Nephron (organoid): Measurements from ENCODE around the gene FOXO3.

ENCODE experiments used
- H3K27ac Mint-ChIP-seq, 3 experiments: 2 replicates each; pipeline ENCODE4 v1.8.0; 2020; ENCODE audit warnings: mixed read lengths in 3 of 3, mild to moderate bottlenecking in 2 of 3, moderate library complexity in 1 of 3
- H3K27me3 Mint-ChIP-seq: 2 replicates; pipeline ENCODE4 v1.8.0; 2021; ENCODE audit warnings: low read depth, mild to moderate bottlenecking, moderate library complexity, mixed read lengths
- H3K36me3 Mint-ChIP-seq: 2 replicates; pipeline ENCODE4 v1.8.0; 2020; ENCODE audit warnings: low read depth, mixed read lengths
- H3K4me1 Mint-ChIP-seq: 2 replicates; pipeline ENCODE4 v1.8.0; 2020; ENCODE audit warnings: mixed read lengths
- H3K4me3 Mint-ChIP-seq, 3 experiments: 2 replicates each; pipeline ENCODE4 v1.8.0; 2020; ENCODE audit warnings: mild to moderate bottlenecking in 3 of 3, mixed read lengths in 3 of 3, moderate library complexity in 2 of 3
- H3K9me3 Mint-ChIP-seq: 2 replicates; pipeline ENCODE4 v1.8.0; 2020; ENCODE audit warnings: mixed read lengths
- CTCF ChIP-seq, 3 experiments: fragments of 200-600 bp; sonication (generic); IDR thresholded peaks; one replicate each; pipeline ENCODE4 v1.5.0; 2021; ENCODE audit warnings: antibody characterized with exemption in 3 of 3; ENCODE audit not compliant: unreplicated experiment in 3 of 3

Gene FOXO3

DNA sequence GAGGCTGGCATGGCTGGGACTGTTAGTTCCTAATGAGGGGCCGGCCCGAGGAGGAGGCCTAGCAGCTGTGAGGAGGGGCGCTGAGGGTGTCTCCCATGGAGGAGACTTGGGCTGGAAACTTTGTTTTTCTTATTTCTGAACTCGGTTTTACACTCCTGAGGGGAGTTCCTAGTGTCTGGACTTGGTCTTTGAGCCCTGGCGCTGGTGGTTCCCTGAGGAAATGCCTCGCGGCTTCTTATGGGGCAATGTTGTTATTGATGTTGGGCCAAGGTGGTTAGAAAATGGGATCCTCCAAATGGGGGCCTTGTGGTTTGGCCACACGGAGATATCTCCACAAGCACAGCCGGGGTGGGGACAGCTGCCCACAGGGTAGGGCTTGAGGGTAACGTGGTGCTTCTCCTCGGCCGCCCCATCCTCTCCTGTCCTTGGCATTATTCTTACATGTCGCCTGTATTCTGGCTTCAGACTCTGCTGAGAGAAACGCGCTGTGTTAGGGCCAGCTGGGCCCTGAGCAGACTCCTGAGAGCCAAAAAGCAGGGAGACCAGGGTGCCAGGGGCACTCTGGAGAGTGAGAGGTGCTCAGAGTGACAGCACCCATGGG lies 136.9 kb downstream of the FOXO3 start:
- H3K36me3 Mint-ChIP-seq, result peaks cover 23% of the 10 kb centered on the region

DNA sequence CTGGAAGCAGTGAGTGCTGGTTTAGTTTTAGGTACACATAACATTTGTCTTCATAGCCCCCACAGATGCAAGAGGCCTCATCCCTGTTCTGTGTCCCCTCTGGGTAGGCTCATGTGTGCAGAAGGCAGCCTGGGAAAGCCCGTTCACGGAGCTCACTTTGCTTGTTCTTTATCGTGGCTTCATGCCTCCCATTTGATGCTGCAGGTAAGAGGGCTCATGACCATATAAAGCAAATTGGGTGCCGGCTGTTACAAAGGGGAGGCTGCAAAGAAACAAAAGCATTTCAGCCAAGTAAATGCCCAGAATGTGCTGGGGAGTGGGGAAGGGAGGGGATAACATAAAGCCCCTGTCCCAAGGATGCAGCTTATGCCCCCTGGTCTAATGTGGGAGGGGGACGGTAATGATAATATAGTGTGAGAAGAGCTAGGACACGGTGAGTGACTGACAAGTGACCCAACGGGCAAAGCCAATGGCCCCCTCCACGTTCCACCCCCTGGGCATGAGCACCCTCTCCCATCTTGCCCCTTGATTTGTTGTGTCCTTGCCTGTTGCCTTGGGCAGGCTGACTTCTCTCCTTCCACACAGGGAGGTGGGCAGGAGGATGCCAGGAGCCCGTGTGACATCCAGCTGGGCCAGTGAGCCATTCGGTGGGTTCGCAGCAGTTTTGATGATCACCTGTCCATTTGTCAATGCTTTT lies 138.0 kb downstream of the FOXO3 start:
- Mint-ChIP-seq H3K4me1 (peaks cover 39% of the 10 kb centered on the region), H3K27me3 (no peaks in the 10 kb centered on the region), H3K9me3 (peaks cover 25% of the 10 kb centered on the region), H3K27ac (peak overlapping the region; percentile 92 to 96 (median 93)), H3K4me3 (no peak overlapping the region), H3K36me3 (peaks cover 30% of the 10 kb centered on the region)
- no peak for TF ChIP-seq CTCF (IDR thresholded peaks at IDR 0.05; ENCODE audit: unreplicated experiment in 3 of 3)

More for the DNA sequence above, 136.9 kb downstream of the FOXO3 start:
- H3K4me1 Mint-ChIP-seq, result peaks cover 43% of the 10 kb centered on the region
- no peaks in the 10 kb centered on the region for H3K27me3 Mint-ChIP-seq
- no peak overlapping the region for H3K4me3 Mint-ChIP-seq
- TF ChIP-seq CTCF (IDR thresholded peaks at IDR 0.05; ENCODE audit: unreplicated experiment in 3 of 3), result no peak
- peaks cover 21% of the 10 kb centered on the region for H3K9me3 Mint-ChIP-seq
- H3K27ac Mint-ChIP-seq, result peak overlapping the region; percentile 69 to 93 (median 70)

- H3K27ac Mint-ChIP-seq, result peak overlapping the region; percentile 92 to 96 (median 93)
- peak overlapping the region in 2 of 3 experiments; percentile 12 to 20 for H3K4me3 Mint-ChIP-seq
- H3K36me3 Mint-ChIP-seq, result peaks cover 30% of the 10 kb centered on the region
- peaks cover 25% of the 10 kb centered on the region for H3K9me3 Mint-ChIP-seq
- no peaks in the 10 kb centered on the region for H3K27me3 Mint-ChIP-seq
- no peak for TF ChIP-seq CTCF (IDR thresholded peaks at IDR 0.05; ENCODE audit: unreplicated experiment in 3 of 3)
- H3K4me1 Mint-ChIP-seq, result peaks cover 36% of the 10 kb centered on the region
Measured at GRCh38 chr6:108699290-108700041, 138.7 kb downstream of the FOXO3 start.

DNA sequence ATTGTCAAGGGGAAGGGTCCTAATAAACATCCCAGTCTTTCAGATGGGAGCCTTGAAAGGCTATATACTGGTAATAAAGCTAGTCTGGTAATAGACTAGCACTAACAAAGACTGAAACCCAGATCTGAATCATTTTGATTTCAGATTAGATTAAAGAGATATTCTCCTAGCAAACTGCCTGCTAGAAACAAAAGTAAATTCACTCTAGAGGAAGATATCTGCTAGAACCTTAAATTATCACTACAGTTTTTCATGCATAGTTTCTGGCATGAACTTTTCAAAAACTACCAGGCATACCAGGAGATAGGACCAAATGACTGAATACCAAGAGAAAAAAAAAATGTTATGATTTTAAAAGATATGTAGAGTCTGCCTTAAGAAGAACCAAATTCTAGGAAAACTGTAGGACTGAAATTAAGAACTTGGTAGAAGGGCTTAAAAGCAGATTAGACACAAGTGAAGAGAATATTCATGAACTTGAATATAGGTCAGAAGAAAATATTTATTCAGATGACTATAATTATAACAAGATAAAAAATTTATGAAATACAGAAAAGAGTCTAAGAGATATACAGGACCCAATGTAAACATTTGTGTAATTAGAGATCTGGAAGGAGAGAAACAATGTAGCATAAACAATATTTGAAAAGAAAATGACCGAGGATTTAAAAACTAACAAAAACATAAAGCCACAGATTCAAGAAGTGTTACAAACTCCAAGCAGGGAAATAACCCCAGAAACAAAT lies 141.6 kb downstream of the FOXO3 start:
- Mint-ChIP-seq H3K36me3 (peaks cover 44% of the 10 kb centered on the region), H3K27ac (no peak overlapping the region), H3K4me1 (peaks cover 36% of the 10 kb centered on the region), H3K9me3 (peaks cover 44% of the 10 kb centered on the region), H3K27me3 (peaks cover 3% of the 10 kb centered on the region), H3K4me3 (no peak overlapping the region)
- TF ChIP-seq CTCF (IDR thresholded peaks at IDR 0.05; ENCODE audit: unreplicated experiment in 3 of 3), result no peak

GRCh38 chr6:108706649-108707048 lies 145.9 kb downstream of the FOXO3 start:
- no peak overlapping the region for H3K4me3 Mint-ChIP-seq
- H3K27me3 Mint-ChIP-seq, result peaks cover 3% of the 10 kb centered on the region
- no peak for TF ChIP-seq CTCF (IDR thresholded peaks at IDR 0.05; ENCODE audit: unreplicated experiment in 3 of 3)
- H3K4me1 Mint-ChIP-seq, result peaks cover 28% of the 10 kb centered on the region
- peaks cover 32% of the 10 kb centered on the region for H3K9me3 Mint-ChIP-seq
- peak overlapping the region in 1 of 3 experiments; percentile 25 for H3K27ac Mint-ChIP-seq
- H3K36me3 Mint-ChIP-seq, result peaks cover 31% of the 10 kb centered on the region
